NCI-H187 (cell line): ENCODE data around the gene LDB2.
"Not testable (repeated sequence)": the region's sequence is repeated elsewhere in the genome, so short reads cannot be mapped to it uniquely, and the experiment has no call there.

ENCODE experiments used
- DNase-seq, 2 experiments: peaks; one replicate each; lab custom pipeline; 2025; lab: John Stamatoyannopoulos, UW

Gene LDB2

DNA sequence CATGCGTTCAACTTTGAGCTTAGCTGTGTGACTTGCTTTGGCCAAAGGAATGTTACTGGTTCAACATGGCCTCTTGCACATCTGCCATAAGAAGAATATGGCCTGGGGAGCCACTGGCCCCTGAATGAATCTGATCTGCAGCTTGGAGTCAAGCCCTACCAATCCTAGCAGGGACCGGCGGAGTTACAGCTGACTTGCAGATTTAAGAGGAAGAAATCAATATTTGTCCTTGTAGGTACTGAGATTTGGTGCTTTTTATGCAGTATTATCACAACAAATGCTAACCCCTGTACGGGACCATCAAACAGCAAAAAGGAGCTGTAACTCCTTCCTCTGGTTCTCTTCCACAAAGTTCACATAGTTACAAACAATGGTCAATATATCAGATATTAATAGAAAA is 252.0 kb downstream of the LDB2 start:
- DNase-seq: no peak

DNA sequence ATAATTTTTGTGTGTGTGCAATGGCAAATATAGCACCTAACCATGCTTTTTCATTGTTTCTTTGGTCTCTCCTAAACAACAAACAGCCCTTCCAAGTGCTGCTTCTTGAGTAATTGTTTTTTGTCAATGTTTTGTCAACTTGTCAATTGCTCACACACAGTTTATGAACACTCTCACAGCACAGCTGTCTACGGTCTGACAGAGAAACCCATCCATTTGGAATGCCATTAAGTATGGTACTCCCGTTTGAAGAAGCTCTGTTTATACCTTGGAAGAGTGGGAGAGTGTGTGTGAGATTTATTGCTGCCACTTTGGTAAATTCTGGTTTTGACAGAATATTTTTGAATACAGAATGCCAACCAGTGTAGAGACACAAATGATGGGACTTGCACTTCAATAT is 254.6 kb downstream of the LDB2 start:
- DNase-seq: no peak

- DNase-seq: no peak
These were observed 255.5 kb downstream of the LDB2 start for GRCh38 chr4:16642897-16643296.

GRCh38 chr4:16641971-16642370 is 256.5 kb downstream of the LDB2 start:
- DNase-seq: no peak

GRCh38 chr4:16636912-16637630 is 261.4 kb downstream of the LDB2 start:
- no peak for DNase-seq

DNA sequence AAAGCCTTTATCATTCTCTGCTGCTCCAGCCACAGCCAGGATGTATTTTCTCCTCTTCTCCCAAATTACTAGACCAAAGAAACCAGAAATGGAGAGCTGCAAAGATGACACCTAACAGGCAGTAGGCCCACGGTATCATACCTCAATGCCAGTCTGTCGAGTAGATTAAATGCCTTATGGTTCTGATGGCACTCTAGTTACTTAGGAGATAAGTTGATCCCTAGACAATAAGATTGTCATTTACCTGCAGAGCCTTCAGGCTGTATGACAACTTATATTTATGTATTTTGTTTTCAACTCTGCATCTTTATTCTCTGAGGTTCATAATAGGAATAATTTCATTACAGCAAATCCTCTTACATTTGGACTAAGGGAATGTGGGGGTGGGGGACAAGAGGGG is 262.1 kb downstream of the LDB2 start:
- no peak for DNase-seq

- DNase-seq: not testable (repeated sequence)
These were observed 269.2 kb downstream of the LDB2 start for GRCh38 chr4:16629274-16629673.

- DNase-seq: not testable (repeated sequence)
These were observed 269.6 kb downstream of the LDB2 start for GRCh38 chr4:16628835-16629234.

DNA sequence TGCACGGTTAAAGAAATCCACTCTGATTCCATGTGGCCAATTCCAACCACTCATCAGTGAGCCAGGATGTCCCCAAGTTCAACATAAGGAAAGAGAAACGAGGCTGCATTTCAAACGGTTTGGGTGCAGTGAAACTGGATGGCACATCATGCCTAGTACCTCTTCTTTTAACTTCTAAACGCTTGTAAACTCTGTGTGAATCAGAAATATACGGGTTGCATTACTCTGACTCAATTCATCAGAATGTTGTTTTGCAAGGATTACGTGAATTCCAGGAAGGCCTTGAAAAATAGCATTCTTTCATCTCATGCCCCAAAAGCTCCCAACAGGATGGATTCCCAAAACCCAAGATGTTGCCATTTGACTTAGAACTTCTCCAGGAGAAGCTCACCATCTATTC is 270.4 kb downstream of the LDB2 start:
- DNase-seq: no peak

DNA sequence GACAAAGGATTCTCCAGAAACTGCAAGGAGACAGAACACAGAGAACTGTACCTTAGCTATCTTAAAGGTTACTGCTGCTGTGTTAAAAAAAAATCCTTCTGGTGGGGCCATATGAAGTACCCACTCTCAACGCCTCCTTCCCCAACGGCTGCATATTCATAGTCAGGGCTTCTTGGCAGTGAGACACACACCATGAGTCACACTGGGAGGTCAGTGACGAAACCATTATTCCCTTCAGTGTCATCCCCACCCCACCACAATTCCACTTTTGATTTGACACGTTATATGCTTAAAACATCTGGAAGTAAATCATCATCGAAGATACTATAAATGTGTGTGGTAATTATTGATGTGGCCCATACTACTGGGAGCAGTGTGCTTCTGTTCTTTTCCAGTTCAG is 271.5 kb downstream of the LDB2 start:
- no peak for DNase-seq

GRCh38 chr4:16622826-16623225 is 275.6 kb downstream of the LDB2 start:
- no peak for DNase-seq

DNA sequence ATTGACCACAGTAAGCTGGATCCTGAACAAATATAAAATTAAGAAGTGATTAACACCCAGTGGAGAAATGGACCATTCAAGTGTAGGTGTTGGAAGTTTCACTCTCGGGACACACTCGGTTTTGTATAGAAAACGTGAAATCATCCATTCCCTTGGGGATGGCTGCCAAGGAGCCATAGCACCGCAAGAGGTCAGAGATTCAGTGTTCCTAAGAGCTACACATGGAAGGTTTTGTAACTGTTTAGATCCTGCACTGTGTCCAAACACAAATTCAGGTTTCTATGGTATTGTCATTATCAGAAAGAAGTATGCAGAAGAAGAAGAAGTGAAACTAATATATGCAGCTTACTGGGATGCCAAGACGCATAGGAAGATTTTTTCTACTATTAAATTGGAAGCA is 281.0 kb downstream of the LDB2 start:
- DNase-seq: no peak

DNA sequence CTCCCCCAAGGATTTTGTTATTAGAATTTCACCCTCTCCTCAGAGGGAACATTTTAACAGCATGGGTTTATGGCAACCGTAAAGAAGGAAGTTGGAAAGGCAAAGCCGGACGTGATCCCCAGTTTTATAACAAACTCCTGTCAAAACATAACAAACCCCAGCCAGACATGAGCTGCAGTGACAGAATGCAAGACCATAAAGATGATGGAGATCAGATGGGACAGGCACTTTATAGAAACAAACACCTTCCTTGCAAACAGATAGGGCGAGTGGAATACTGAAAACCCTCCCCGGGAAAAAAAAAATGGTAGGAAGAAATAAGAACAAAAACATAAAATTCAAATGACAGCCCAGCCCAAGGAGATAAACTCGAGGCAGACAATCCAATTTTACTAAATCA is 281.4 kb downstream of the LDB2 start:
- no peak for DNase-seq

- DNase-seq: no peak
These were observed 289.2 kb downstream of the LDB2 start for GRCh38 chr4:16609170-16609758.

GRCh38 chr4:16608611-16609125 is 289.8 kb downstream of the LDB2 start:
- no peak for DNase-seq

GRCh38 chr4:16608123-16608522 is 290.3 kb downstream of the LDB2 start:
- no peak for DNase-seq

DNA sequence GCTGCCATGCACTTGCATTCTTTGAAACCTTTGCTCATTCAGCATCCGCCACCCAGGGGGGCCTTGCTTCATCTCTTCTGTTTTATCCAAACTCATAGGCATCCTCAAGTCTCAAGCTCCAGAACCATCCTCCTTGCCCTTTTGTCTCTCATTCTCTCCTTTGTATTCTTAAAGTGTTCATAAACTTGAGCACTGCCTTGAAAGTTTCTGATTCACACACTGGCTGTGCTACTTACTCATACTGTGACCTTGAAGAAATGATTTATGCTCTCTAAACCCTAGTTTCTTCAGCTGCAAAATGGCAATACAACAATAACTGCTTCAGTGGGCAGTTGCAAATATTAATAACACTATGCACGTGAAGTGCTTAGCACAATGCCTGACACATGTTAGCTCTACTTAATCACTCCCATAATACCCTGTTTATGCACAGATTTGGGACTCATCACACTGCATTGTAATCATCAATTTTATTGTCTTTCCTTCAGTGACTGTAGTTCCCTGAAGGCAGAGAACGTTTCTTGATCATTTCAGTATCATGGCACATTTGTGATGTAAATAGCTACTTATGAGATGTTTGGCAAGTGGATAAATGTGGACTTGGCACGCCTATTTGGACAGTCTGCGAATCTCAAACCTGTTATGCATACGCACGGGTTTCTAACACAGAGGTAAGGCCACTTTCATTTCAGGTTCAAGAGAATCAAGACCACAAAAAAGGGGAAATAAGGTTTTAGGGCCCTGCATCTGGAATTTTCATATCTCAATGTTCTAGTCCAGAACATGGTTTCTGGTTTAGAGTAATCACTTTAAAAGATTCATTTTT is 291.0 kb downstream of the LDB2 start:
- DNase-seq: no peak

DNA sequence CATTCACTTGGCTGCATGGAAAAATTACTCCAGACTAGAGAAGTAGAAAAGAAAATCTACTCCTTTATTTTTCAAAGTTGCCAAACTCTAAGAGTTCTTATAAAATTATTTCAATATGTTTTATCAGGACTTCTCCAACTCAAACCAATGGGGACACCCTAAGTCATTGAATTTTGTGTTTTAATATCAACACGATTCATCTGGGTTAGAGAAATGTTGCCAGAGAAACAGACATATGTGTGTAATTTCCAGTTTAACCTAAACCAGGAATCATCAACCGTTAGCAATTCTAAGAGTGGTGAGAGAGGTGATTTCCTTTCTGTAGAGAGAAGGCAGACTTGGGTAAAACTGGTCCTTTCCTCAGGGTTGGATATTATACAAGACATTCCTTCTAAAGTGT is 291.8 kb downstream of the LDB2 start:
- DNase-seq: no peak

DNA sequence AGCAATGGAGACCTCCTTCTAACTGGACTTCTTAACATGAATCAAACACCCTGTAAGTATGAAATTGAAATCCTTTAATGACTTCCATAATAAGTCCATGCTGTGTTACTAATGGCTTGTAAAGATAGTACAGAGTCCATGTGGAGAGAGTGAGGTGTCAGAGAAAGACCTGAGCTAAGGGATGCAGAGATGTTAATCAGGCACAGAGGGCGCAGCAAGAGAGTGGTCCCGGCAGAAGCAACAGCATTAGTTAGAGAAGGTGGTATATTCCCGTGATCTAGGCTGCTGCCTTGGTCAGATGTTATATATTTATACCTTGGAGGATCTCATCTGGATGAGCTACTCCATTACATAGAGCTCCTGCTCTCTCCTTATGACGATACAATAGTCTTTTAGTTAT is 295.3 kb downstream of the LDB2 start:
- no peak for DNase-seq

DNA sequence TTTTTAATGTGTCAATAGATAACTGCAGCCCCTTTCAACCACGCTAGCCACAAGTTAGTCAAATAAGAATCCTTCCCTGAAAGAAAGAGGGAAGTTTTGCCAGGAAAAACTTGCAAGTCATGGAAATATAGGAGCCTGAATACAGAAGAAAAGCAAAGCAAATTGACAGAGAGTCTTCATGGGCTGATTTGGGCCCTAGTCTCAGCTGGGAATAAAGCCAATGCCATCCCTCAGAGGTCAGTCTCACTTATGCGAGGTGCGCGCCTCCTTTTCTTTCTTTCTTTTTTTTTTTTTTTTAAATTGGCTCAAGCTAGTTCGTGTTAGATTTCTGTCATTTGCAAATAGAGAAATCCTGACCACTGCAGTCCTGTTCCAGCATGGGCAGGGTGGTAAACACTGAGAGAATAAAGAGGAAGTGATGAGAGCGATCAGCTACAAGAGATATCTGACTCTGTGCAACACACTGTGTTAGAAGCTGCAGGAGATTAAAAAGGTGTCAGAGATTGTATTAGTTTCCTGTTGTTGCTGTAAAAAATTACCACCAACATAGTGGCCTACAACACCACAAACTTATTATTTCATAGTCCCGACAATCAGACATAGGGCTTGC is 299.7 kb downstream of the LDB2 start:
- no peak for DNase-seq

DNA sequence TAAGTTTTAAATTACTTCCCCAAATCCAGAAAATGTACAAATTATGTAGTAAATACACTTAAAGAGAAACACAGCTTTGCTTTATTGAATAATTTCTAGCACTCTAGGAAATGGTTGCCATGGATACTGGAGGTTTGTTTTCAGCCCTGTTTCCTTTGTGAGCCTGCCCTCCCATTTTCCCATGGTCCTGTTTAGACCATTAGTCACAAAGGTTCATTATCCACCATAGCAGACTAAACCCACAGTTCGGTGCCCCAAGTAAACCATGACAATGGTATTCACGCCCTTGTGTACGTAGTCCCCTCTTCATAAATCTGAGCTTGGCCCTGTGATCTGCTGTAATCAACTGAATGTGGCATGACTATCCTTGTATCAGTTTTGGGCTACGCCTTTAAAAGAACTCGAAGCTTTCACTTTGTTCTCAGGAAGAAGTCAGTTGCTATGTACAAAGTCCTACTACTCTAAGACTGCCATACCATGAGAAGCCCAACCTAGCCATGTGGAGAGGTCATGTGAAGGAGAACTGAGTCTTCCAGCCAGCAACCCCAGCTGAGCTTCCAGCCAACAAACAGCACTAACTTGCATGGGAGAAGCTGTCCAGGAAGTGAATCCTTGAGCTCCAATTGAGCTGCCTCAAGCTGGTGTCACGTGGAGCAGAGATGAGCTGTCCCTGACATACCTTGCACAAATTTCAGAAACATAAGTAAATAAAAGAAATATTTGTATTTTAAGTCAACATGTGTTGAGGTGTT is 300.4 kb downstream of the LDB2 start:
- DNase-seq: no peak

DNA sequence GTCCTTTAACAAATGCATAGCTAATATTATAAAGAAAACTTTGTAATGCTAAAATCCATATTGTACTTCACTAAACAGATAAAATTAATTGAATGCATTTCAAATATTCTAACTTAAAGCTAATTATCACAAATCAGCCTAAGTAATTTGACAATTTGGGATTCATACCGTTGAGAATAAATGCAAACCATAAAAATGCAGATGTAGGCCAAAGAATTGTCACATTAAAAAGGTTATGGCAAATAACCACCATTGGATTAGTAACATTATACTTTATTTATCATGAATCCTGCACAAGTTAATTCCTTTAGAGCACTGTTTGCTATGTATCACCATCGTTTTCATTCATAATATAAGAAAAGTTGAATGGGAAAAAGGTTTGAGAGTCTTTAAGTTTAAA is 301.0 kb downstream of the LDB2 start:
- DNase-seq: no peak
